HG02610 (cell line): Measurements from ENCODE around the gene CAMK2D.

Experiments
- ATAC-seq: cut with Tn5 transposase; IDR thresholded peaks from one replicate; pipeline ENCODE4 v1.9.1; 2021; ENCODE audit warnings: mild to moderate bottlenecking, moderate library complexity; ENCODE audit not compliant: unreplicated experiment

Gene CAMK2D

DNA sequence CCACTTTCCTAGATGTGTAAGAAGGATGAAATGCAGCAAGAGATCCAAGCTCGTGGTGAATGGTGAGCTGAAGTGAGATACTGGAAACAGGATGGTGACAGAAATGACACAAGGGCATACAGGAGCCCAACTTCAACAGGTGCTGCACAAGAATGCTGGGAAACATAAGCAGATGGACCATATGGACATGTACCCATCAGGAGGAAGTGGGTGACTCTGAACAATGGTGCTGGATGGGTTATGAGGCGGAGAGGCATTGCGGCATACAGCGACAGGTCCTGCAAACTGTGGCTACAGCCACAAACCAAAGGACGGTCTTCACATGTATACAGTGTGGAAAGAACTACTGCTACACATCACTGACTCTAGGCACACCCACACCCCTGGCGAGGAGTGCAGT is 265.7 kb downstream of the CAMK2D start:
- ATAC-seq: no peak

DNA sequence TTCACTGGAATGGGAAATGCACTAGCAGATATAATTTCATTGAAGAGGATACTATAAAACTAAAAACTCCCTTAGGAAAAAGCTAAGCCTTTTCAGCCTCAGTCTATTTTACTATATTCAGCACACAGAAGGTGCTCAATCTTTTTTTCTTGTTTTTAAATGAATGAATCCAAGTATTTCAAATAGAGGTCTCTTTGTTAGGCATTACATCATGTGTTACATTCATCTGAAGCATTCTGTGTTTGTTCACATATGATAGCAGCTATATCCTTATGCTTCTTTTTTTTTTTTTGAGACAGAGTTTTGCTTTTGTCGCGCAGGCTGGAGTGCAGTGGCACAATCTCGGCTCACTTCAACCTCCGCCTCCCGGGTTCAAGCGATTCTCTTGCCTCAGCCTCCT is 278.4 kb downstream of the CAMK2D start:
- ATAC-seq: no peak

DNA sequence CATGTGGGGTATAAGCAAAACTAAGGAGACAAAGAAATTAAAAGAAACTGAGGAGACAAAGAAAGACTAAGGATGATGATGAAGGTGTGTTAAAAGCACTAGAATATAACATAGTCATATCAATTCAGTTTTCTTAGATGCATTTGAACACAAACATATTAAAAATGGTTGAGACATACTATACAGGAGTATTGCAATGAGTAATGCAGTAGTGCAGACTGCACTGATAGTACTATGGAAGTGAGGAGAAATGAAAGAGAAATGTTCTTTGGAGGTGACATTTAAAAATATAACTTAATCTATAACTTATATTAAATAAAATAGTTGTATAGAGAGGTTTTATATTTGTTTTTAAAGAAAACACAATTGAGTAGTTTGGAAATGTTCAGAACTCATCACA is 279.2 kb downstream of the CAMK2D start:
- ATAC-seq: no peak

DNA sequence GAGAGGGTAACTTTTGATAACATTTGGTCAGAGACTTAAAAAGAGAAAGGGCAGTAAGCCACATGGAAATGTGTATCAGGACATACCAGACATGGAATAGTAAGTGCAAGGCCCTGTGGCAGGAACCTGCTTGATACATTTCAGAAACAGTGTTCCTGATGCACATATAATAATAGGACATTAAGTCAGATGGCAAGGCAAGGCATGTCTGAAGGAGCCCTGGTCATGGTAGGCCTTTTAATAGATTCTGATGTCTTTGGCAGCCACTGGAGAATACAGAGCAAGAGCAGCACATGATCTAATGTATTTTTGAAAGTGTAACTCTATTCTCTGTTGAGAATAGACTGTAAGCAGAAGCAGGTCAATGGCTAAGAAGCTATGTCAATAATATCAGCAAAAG is 279.7 kb downstream of the CAMK2D start:
- no peak for ATAC-seq

DNA sequence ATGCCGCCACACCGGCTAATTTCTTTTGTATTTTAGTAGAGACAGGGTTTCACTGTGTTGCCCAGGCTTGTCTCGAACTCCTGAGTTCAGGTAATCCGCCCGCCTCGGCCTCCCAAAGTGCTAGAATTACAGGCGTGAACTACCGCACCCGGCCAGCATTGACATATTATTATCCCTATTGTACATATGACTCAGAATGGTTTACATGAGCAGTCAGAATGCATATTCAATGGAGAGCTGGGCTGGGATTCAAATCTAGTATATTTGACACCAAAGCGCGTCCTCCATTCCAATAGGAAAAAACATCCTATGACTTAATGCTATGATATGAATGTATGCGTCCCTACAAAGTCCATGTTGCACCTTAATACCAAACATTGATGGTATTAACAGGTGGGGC is 281.4 kb downstream of the CAMK2D start:
- ATAC-seq: no peak

DNA sequence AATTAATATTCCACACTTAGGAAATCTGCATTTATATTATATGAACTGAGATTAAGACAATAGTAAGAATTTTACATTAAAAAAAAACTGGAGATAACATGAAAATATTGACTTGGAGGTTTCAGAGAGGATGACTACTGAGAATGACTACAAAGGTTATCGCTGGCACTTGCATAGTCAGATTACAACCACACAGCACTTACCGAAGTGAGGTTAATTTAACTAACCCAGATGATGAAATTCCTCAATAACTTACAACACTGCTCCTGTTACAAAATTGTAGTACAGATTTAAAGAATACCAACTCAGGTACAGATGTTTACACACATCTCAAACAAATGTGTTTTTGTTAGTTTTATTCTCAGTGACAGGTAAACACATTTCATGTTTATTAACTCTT is 283.5 kb downstream of the CAMK2D start:
- no peak for ATAC-seq

DNA sequence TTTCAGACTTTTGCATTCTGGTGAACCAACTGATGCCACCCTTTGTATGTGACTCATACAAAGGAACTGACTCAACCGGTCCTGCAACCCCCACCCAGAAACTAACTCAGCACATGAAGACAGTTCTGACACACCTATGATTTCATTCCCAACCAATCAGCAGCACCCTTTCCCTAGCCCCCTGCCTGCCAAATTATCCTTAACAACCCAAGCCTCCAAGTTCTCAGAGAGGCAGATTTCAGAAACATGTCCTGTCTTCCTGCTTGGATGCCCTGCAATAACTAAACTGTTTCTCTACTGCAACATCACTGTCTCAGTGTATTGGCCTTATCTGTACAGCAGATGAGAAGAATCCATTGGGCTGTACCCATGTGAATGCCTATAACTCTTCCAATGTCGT is 284.7 kb downstream of the CAMK2D start:
- no peak for ATAC-seq

DNA sequence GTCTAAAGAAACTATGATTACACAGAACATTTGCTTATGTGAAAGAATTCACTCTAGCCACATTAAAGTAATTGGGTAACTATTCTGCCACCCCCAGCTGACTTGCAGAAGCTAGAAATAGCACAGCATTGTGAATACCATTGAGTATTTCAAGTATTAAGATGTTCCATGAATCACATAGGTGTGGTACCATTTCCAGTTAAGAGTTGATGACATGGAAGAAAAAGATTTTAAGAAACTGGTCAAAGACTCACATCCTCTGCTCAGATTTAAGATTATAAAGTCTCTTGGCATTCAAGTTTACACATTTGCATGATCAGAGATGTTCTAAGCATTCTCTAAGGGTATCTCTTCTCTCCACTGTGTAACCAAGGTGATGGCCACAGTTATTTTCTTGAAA is 287.5 kb downstream of the CAMK2D start:
- ATAC-seq: no peak

DNA sequence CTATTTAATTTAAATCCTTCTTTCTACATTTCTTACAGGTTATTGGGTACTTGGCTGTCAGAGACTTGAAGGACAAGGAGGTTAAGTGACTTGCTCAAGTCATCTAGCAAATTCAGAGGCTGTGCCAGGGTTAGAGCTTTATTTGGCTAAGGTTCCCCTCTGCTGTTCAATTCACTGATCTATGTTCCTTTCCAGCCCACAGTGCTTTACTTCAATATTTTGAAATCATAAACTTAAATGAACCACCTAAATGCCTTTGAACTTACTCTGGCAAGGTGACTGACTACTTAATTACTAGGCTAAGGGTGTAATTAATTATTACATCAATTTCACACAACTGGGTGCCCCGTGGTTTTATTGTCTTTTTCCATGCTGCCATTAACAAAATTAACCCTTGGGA is 288.7 kb downstream of the CAMK2D start:
- ATAC-seq: no peak

DNA sequence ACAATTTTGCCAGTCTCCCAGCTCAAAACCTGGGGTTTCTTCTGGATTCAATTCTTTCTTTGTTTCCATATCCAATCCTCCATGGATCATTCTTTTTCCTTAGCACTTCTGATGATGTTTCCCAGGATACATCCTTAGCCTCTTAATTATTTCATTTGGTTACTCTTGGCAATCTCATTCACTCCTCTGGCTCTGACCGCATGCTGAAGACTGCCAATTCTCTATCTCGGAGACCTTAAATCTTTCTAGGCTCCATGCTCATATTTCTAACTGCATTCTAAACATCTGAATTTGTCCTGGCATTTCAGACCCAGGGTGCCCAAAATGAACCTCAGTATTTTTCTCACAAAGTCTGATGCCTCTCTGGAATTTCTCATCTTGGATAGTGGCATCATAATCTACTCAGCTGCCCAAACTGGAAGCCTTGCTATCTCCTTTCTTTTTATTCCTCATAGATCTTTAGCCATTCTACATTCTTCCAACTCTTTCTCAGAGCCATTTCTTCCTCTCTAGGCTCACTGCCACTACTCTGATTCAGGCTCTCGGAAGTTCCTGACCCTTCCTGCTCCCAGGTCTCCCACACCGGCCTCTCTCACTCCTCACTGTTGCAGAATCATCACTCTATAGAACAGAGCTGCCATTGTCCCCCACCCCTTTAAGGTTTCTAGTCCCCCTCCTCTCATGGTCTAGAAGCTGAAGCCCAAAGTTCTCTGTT is 290.2 kb downstream of the CAMK2D start:
- ATAC-seq: no peak

DNA sequence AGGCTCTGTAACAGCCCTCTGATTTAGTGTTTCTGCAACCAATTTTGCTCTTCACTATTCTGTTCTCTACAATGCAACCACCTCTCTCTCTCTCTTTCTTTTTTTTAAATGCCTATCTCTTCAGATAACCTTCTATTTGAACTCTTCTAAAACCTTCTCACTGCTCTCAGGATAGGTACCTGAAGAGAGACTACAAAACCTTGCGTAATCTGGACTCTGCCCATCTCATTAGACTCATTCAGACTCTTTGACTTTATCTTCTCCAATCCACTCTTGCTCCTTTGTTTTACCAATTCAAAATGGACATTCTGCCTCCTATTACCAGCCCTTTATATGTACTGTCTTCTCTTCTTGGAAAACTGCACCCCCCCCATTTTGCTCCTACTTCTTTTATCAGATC is 291.6 kb downstream of the CAMK2D start:
- no peak for ATAC-seq

DNA sequence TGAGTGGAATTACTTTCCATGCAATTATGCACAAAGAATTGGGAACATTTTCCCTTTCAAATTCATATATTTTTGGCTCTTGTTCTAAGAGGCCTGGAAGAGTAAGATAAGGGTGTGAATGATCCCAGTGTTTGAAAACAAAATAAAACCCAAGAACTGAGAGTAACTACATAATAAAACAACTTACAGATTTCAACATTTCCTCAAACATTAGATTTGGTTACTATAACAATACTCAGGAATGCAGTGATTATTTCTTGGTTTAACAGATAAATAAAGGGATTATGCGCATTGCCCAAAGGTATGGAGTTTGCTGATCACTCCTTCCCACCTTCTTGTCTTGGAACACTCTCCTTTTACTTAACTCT is 292.5 kb downstream of the CAMK2D start:
- no peak for ATAC-seq

DNA sequence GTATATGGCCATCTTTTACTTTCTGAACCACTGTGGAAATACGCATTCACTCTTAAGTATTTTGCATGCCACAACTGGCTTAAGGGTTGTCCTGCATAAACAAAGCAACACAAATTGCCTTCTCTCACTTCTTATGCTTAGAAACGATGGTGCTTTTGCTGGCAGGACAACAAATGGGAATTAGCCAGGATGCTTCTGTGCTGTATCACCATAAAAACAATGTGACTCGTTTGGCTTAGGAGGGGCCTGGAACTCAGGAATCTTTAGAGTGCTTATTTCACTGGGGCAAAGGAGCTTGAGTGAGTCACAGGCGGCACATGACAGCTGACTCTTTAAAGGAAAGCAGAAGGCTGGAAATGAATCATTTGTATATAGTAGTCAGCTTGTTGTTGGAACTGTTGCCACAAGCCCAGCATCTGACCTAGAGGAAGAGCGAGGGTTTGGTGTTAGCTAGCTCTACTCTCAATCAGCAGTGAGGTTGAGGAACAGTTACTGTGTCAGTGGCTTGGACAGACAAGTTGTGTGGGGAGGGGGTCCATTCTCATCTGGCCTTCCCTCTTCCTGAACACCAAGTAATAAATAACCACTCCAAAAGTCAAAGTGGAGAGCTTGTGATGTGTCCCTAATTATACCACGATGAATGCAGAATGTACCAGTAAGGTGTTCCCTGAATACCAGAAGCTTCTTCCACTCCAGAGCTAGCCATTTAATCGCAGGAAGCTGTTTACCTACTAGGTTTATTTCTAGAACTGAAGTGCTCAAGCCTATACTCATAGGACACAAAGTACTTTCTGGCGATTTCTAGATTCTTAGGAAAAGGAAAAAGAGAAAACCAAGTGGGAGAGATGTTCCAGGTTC is 293.1 kb downstream of the CAMK2D start:
- peak; percentile 52 for ATAC-seq

DNA sequence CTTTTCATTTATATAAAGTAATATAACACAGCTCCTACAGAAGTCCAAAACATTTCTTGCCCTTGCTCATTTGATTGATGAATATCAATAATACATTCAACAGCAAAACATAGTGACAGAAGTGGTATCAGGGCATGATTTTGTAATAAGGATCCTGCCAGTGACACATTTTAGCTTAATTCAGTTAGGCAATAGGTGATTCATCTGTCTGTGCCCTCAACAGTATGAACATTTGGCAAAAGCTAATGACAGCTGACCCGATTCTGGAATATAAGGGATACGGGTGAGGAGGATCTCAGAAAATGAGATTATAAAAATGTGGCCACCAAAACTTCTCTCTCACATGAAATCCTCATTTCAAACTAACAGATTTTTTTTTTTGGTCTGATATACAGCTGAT is 294.0 kb downstream of the CAMK2D start:
- no peak for ATAC-seq

DNA sequence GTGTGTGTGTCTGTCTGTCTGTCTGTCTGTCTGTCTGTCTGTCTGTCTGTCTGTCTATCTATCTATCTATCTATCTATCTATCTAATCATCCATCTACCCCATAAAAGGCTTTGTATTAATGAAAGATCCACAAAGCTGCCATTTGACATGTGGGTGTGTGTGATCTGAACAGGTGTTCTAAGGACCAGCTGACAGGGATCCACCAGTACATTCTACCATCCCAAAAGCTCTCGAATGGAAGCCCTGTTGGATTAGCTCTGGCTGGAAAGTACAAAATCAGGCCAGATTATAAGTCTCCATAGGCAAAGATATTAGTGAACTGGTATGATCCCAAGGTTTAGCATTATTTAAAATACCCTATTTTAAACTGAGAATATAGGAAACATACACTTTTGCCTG is 299.3 kb downstream of the CAMK2D start:
- ATAC-seq: no peak

DNA sequence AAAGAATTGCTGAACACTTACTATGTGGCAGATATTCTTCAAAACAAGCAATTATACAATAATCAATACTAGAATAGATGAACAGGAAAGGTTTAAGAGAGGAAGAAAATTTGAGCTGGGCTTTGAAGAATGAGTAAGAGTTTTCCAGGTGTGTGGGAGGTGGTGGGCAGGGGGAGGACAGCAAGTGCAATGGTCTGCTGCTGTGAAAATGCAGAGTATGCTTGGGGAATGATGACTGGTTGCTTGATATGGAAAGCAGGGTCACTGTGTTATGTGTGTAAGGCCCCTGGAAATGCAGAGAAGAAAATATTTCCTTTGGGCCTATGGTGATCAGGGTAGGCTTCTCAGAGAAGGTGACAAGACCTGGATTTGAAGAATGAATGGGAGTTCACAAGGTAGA is 300.3 kb downstream of the CAMK2D start:
- no peak for ATAC-seq

DNA sequence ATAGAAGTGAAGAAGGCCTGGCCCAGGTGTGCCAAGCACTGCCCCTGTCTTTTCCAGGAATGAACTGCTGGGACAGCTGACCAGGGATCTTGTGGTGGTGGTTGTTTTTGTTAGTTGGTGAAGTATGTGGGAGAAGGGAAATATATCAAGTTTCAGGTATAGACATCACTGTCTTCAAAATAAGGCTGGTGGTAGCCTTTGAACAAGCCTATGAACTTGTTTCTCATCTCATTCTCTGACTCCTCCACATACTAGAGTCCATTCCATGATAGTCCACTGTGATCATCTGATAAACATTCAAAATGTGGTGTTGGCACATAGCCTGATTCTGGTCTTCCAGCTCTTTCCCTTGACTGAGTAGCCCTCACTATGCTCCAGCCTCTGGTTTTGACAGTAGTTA is 303.7 kb downstream of the CAMK2D start:
- ATAC-seq: no peak

DNA sequence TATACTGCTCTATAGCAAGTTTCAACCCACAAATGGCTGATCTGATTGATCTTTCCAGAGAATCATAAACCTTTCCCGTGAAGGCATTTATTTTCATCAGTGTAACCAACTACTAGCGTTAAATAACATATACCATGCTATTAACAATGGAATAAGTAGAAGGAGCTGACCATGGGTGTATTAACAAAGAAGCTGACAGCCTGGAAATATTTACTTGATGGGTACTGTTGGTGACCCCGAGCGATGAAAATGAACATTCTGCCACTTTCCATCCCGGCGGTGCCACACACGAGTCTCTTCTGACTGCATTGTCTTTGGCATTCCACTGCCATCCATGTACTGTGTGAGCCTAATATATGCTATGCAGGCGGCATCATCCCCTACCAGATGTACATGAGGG is 304.4 kb downstream of the CAMK2D start:
- no peak for ATAC-seq

DNA sequence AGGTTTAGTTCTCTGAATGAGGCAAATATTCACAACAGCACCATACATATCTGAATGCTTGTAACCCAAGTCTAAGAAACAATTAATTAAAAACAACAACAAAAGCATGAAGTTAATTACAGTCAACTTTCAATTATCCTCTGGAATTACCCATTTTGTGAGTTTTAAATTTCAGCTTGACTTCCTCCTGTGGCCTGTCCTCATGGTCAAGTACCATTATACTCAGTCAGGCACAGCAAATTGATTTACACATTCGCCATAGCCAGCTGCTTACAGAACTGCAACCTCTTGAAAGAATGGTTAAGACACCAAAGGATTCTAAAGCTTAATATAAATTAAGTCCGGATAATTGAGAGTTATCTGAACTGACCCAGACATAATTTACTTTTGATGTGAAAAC is 306.5 kb downstream of the CAMK2D start:
- no peak for ATAC-seq

DNA sequence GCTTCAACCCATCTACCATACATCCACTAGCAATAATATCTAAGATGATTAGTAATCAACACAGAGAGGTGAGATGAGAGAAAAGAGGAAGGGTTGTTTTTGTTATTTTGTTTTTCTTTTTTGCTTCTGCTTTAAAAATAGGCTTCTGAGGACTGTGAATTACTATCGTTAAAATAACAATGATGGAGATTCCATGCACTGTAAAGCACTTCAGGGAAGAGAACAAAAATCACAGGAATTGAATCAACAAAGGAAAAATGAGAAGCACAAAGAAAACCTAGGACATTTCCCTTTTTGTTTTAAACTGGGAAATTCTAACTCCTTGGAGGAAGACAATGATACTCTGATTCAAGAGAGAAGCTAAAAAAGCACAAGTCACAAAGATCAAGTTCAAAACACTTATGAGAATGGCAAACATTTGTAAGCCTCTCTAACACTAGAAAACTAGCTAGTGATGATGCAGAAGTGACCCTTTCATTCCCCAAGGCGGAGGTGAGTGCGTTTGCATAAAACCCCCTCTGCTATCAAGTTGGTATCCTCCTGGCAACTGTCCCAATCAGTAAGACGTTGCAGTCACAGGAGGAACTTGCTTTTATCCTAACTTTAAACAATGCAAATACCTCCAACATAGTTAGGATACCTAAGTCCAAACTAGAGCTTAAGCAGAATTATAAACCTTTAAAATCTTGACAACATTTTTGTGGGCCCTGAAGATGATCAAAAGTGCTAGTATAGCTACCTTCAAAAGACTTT is 308.5 kb downstream of the CAMK2D start:
- peak; percentile 35 for ATAC-seq

DNA sequence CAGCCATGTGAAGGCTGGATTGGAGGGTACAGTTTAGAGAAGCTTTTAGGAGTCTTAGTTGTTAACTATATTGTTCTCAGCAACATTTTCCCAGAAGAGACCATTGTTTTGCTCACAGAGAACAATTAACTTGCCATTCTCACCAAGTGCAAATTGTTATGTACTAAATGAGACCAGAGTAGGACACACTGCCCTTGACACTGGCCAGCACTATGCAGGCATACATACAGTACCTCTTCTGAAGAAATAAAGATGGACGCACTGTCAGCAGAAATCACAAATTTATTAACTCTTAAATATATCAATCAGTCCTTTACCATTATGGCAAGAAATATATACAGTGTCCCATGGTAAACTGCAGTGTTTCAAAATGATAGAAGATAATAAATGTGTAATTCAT is 309.4 kb downstream of the CAMK2D start:
- no peak for ATAC-seq
